Muscle of leg (tissue), 11 donors: ENCODE results near the gene OCA2. TPM values are rescaled to one million over a fixed set of nuclear protein-coding genes. Genes with fewer than 3 reads are reported as not detected.

Source experiments
- DNase-seq: peaks from one replicate; pipeline ENCODE4 v3.0.0; 2013
- H3K27ac ChIP-seq: one replicate; pipeline ENCODE4 v1.5.1; 2013; ENCODE audit warnings: mild to moderate bottlenecking, low read length, control low read depth
- H3K27me3 ChIP-seq: one replicate; pipeline ENCODE4 v1.6.1; 2013; ENCODE audit warnings: low read length; ENCODE audit not compliant: control insufficient read depth, insufficient read depth
- H3K36me3 ChIP-seq: one replicate; pipeline ENCODE4 v1.6.1; 2013; ENCODE audit warnings: low read length; ENCODE audit not compliant: control insufficient read depth, insufficient read depth
- H3K4me1 ChIP-seq: one replicate; pipeline ENCODE4 v1.6.1; 2013; ENCODE audit warnings: low read length; ENCODE audit not compliant: control insufficient read depth, insufficient read depth
- H3K4me3 ChIP-seq: one replicate; pipeline ENCODE4 v1.5.1; 2013; ENCODE audit warnings: low read length, control low read depth
- H3K9me3 ChIP-seq: replicated peaks from 2 replicates; pipeline ENCODE4 v1.6.1; 2013; ENCODE audit warnings: low read depth, low read length; ENCODE audit not compliant: control insufficient read depth
- WGBS: methylation state at CpG from one replicate; pipeline ENCODE4 v1.1.5; 2013; ENCODE audit warnings: missing lambda C conversion rate; ENCODE audit not compliant: insufficient coverage; 5-methylcytosine and 5-hydroxymethylcytosine counted together
- polyA plus RNA-seq, 8 donors: library from polyadenylated mRNA; unstranded; fragments of 120-200 nt; gene quantifications; one replicate each; pipeline versions ENCODE4 v1.2.1 to v1.2.3, GENCODE V29; 2013; ENCODE audit warnings: inconsistent platforms in 1 of 8, low replicate concordance in 1 of 8; ENCODE audit not compliant: insufficient read length in 8 of 8, insufficient read depth in 1 of 8
- total RNA-seq: library from RNA; stranded (reverse); fragments of 120-200 nt; gene quantifications from one replicate; pipeline ENCODE4 v1.2.4, GENCODE V29; 2013

OCA2 gene
- total and polyA plus RNA-seq, 9 donors: 1.9 to 5.3 (median 3.6) TPM

DNA sequence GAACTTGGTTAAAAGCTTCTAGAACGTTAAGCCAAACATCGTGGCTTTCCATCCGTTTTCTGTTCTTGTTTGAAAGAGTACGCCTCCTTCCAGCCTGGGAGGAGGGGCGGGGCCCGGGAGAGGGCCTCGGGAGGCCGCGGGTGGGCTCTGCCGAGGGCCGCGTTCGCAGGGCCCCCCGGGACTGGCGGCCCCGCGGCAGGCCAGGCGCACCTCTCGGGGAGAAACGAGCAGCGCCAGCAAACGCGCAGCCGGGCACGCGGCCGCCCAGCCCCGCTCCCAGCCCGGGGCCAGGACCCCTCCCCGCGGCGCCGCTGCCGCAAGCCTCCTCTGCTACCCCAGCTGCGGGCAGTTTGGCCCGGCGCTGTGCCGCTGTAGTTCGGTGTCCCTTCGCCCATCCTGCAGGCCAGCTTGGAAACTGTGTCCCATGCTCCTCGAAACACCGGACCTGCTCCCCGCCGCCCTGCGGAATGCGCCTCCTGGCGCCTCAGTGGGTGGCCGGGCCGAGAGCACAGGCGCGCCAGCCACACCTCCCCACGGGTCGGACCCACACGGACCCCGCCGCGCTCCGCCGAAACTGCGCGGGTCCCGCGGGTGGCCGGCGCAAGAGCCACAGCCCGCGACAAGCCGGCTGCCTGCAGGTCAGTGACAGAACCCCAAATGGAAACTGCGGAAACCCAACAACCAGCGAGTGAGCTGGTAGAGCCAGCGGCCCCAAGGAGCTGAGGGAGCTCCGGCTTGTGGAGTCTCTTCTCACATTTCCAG lies 2.3 kb downstream of the OCA2 start:
- under 1% methylated on average over 71 of the region's 72 CpGs for WGBS
- Histone ChIP-seq H3K4me1 (peaks cover 57% of the 10 kb centered on the region), H3K9me3 (no peaks in the 10 kb centered on the region), H3K27ac (peak overlapping the region; percentile 65), H3K36me3 (no peaks in the 10 kb centered on the region), H3K4me3 (peak overlapping the region; percentile 43), H3K27me3 (peaks cover 72% of the 10 kb centered on the region)
- DNase-seq: no peak

DNA sequence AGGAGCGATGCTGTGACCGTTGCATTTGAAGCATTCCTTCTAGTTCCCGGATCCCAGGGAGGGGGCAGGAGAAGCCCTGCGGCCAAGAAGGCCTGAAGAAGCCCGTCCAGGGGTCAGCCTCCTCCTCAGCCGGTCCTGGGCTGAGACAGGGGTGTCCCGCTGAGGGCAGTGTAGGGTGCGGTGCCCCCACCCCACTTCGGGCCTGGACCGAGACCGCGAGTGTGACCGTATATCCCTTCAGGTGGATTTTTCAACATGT lies 2.8 kb downstream of the OCA2 start:
- 0% methylated on average over 13 of the region's 13 CpGs for WGBS
- no peaks in the 10 kb centered on the region for H3K36me3 ChIP-seq
- peaks cover 72% of the 10 kb centered on the region for H3K27me3 ChIP-seq
- peaks cover 56% of the 10 kb centered on the region for H3K4me1 ChIP-seq
- no peaks in the 10 kb centered on the region for H3K9me3 ChIP-seq
- H3K4me3 ChIP-seq: peak overlapping the region; percentile 43
- H3K27ac ChIP-seq: peak overlapping the region; percentile 65
- no peak for DNase-seq

DNA sequence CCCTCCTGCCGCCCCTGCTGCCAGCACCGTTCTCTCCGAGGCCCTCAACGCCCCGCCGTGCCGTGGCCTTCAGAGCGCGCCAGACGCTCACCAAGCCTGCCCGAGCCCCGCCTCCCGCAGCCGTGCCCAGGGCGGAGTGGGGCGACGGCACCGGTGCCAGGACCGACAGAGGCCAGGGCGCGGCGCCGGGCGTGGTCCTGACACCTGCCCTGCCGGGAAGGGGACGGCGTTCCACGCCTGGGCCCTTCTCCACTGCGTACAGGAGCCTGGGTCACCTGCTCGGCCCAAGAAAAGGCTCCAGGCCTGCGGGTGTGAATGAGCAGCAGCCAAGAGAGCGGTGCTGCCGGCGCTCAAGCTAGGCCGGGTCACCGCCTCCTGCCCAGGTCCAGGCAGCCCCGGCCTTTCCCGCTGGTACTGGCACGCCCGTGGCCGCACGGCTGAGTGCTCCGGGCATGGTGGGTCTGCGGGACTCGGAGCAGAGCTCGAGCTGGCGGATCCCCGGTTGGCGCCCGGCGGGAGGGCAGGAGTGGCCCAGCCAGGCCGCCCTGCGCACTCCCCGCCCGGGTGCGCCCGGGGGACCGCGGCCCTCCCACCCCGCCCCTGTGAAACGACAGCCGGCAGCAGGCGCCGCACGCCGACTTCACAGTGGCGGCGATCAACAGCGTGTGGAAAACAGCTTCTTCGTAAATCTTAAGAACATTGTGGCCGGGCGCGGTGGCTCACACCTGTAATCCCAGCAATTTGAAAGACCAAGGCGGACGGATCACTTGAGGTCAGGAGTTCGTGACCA lies 4.2 kb downstream of the OCA2 start:
- H3K27me3 ChIP-seq: peaks cover 64% of the 10 kb centered on the region

DNA sequence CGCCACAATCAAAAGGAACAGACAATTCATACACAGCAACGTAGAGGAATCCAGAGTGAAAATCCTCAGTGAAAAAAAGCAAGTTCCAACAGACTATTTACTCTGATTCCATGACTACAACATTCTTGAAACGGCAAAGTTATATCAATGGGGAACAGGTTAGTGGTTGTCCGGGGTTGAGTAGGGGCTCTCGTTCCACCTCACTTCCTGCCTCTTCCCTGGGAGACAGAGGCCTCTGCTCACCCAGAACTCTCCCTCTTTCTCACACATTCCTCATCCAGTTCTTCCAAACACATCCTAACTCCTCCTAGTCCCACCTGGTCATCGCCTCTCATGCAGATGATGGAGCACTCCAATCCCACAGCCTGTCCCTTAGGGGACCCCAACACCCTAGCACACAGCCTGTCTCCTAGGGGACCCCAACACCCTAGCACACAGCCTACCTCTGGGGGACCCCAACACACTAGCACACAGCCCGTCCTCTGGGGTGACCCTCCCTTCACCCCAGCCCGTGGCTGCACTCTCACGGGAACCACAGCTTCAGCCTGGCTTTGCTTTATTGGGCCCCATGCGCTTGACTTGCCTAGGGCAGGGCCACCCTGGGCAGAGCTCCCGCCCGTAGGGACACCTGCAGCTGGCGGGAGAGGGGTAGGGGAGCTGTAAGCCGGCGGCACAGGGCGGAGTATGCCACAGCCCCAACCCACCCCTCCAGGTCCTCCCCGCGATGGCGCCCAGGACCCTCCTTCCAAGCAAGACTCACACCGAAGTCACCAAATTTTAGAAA lies 5.2 kb downstream of the OCA2 start:
- Histone ChIP-seq H3K4me3 (no peak overlapping the region), H3K27ac (no peak overlapping the region), H3K9me3 (no peaks in the 10 kb centered on the region), H3K4me1 (peaks cover 41% of the 10 kb centered on the region), H3K36me3 (no peaks in the 10 kb centered on the region), H3K27me3 (peaks cover 59% of the 10 kb centered on the region)
- no peak for DNase-seq
- 36% methylated on average over 5 of the region's 20 CpGs for WGBS

More for the DNA sequence above, 4.2 kb downstream of the OCA2 start:
- no peak for DNase-seq
- Histone ChIP-seq H3K4me1 (peaks cover 46% of the 10 kb centered on the region), H3K36me3 (no peaks in the 10 kb centered on the region), H3K27ac (peak overlapping the region; percentile 59), H3K9me3 (no peaks in the 10 kb centered on the region), H3K4me3 (peak overlapping the region; percentile 17)
- 4% methylated on average over 76 of the region's 76 CpGs for WGBS

DNA sequence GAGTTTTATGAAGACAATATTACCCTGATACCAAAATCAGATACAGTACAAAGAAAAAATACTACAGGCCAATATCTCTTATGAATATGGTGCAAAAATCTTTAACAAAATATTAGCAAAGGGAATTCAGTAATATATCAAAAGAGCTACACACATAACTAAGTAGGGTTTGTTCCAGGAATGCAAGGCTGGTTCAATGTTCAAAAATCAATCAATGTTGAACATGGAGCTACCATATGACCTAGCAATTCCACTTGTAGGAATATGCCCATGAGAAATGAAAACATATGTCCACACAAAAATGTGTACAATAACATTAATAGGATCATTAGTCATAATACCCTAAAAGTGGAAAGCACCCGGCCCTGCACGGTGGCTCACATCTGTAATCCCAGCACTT lies 7.8 kb downstream of the OCA2 start:
- Histone ChIP-seq H3K27me3 (peaks cover 35% of the 10 kb centered on the region), H3K4me1 (peaks cover 17% of the 10 kb centered on the region), H3K36me3 (no peaks in the 10 kb centered on the region), H3K4me3 (no peak overlapping the region), H3K27ac (no peak overlapping the region), H3K9me3 (no peaks in the 10 kb centered on the region)
- no peak for DNase-seq
- no CpG with 5 or more reads among the region's 2 CpGs for WGBS

DNA sequence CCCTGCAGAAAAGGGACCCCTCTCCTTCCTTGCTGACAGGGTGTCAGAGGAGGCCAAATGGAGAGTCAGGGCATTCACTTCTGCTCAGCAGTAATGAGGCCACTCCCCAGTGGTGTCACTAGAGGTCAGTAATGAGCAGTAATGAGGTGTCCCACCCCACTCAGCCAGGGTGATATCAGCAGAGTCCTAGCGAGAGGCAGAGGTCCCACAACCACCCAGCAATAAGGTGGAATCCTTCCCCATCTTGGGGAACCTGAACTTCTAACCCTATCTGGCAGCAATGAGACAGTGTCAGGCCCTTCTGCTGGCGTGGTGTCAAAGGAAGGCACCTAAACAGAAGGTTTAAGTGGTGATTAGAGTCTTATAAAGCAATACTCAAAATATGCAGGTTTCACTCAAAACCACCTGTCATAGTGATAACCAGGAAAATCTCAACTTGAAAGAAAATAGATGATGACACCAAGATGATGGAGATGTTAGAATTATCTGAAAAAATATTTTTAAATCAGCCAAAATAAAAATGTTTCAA lies 12.9 kb downstream of the OCA2 start:
- Histone ChIP-seq H3K4me3 (no peak overlapping the region), H3K4me1 (peaks cover 10% of the 10 kb centered on the region), H3K27ac (no peak overlapping the region), H3K27me3 (no peaks in the 10 kb centered on the region), H3K36me3 (no peaks in the 10 kb centered on the region), H3K9me3 (no peaks in the 10 kb centered on the region)
- DNase-seq: no peak
- no CpG with 5 or more reads among the region's 2 CpGs for WGBS

DNA sequence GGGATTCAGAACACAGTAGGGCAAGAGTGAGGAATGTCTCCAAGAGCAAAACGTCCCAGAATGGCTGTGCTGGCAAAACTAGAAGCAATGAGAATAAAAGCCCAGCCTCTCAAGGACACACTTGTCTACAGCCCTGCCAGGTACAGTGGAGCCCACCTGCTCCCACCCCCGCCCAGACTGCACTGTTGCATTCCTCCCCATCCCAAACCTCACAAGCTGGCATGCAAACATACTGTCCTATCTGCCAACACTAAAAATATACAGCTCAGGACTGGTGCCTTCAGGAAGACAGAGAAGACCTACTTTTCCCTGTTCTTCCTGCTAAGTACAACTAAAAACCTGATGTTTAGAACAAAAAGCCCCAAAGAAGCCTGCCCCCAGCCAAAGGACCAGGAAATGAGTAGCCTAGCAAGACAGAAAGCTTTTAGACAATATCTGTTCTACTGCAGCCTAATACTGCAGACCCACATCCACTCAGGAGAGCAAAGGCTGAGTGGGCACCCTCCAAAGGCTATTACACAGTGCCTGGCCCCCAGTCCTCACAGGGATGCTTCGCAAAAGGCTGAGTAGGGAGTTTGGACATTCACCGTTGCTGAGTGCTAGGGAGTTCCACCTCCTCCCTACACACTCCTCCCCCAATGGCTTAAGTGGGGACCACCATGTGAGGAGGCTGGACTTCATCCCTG lies 13.5 kb downstream of the OCA2 start:
- no peak for DNase-seq
- no peak overlapping the region for H3K27ac ChIP-seq
- WGBS: 69% methylated on average over 2 of the region's 4 CpGs
- H3K4me3 ChIP-seq: no peak overlapping the region
- H3K9me3 ChIP-seq: no peaks in the 10 kb centered on the region
- no peaks in the 10 kb centered on the region for H3K36me3 ChIP-seq
- no peaks in the 10 kb centered on the region for H3K27me3 ChIP-seq
- peaks cover 10% of the 10 kb centered on the region for H3K4me1 ChIP-seq

DNA sequence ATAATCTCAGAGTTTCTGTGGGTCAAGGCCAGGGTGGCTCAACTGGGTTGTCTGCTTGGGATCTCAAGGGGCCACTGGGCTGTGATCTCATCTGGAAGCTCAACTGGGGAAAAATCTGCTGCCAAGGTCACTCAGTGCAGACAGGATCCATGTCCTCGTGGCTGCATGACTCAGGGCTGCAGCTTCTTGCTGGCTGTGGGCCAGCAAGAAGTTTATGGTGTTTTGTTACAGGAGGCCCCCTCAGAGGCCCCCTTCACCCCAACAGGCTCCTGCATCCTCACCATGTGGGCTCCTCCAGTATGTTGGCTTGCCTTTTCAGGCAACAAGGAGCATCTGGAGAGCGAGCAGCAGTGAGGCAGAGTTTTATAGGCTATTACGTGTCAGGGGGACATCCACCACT lies 14.6 kb downstream of the OCA2 start:
- Histone ChIP-seq H3K9me3 (no peaks in the 10 kb centered on the region), H3K27ac (no peak overlapping the region), H3K36me3 (no peaks in the 10 kb centered on the region), H3K4me1 (peaks cover 10% of the 10 kb centered on the region), H3K4me3 (no peak overlapping the region), H3K27me3 (no peaks in the 10 kb centered on the region)
- no peak for DNase-seq
- WGBS: 38% methylated on average over 2 of the region's 3 CpGs

DNA sequence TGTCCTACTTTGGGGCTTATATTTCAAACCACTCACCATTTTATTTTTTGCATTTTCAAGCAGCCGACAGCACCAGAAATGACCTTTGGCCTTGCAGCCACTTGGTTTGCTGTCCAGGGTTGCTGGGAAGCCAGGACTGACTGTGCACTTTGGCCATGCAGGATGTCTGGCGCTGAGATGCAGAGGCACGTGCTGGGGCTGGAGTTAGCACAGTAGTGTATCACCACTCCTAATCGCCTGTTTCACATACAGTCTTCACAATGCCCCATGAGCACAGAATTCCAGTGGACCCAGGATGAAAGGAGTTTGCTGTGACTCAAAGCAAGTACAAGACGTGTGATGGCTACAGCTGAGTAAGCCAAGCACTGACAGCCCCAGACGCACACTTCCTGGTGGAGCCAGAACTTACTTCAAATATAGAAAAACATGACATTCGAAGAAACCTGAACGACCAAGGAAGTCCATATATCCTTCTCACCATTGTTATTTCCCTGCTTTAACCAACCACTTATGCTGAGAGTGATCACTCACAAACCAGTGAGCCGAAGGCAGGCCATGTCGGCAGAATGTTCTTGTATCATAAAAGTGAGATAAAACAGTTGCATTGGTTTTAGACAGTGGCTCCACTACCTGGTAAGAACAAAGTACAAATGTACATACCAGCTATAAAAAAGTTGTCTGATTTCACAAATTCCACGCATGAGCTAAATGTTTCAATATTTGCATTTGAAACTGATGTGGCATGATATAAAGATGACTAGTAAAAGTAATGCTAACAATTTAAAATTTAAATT lies 16.0 kb downstream of the OCA2 start:
- Histone ChIP-seq H3K9me3 (no peaks in the 10 kb centered on the region), H3K36me3 (no peaks in the 10 kb centered on the region), H3K4me3 (no peak overlapping the region), H3K27me3 (no peaks in the 10 kb centered on the region), H3K4me1 (peaks cover 10% of the 10 kb centered on the region), H3K27ac (no peak overlapping the region)
- DNase-seq: no peak
- 71% methylated on average over 2 of the region's 11 CpGs for WGBS
